ENCODE measurements around the gene TMEM45A.

The TMEM45A gene

DNA sequence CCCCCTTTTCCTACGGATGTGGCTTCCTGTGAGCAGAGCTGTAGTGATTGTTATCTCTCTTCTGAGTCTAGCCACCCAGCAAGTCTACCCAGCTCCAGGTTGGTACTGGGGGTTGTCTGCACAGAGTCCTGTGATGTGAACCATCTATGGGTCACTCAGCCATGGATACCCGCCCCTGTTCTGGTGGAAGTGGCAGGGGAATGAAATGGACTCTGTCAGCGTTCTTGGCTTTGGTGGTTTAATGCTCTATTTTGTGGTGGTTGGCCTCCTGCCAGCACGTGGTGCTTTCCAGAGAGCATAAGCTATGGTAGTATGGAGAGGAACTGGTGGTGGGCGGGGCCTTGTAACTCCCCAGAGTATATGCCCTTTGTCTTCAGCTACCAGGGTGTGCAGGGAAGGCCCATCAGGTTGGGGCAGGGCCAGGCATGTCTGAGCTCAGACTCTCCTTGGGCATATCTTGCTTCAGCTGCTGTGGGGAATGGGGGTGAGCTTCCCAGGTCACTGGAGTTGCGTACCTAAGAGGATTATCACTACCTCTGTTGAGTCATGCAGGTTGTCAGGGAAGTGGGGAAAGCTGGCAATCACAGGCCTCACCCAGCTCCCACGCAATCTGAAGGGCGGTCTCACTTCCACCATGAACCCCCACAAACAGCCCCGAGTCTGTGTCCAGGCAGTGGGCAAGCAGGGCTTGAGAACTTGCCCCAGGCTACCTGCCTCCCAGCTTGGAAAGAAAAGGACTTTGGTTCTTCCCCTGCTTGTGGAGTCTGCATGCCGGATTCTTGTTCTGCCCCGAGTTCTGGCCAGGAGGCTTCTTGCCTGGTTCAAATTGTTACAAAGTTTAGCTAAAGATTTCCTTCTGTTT is 108.0 kb downstream of the TMEM45A start:
- Mint-ChIP-seq H3K36me3 (ENCODE audit: low read depth) (no peaks in the 10 kb centered on the region), H3K9me3 (peaks cover 11% of the 10 kb centered on the region), H3K27me3 (ENCODE audit: low read depth, poor library complexity) (peaks cover 3% of the 10 kb centered on the region), H3K27ac (no peak overlapping the region), H3K4me1 (no peaks in the 10 kb centered on the region), H3K4me3 (no peak overlapping the region)
- no peak for DNase-seq
- TF ChIP-seq CTCF (IDR thresholded peaks at IDR 0.05), result no peak

DNA sequence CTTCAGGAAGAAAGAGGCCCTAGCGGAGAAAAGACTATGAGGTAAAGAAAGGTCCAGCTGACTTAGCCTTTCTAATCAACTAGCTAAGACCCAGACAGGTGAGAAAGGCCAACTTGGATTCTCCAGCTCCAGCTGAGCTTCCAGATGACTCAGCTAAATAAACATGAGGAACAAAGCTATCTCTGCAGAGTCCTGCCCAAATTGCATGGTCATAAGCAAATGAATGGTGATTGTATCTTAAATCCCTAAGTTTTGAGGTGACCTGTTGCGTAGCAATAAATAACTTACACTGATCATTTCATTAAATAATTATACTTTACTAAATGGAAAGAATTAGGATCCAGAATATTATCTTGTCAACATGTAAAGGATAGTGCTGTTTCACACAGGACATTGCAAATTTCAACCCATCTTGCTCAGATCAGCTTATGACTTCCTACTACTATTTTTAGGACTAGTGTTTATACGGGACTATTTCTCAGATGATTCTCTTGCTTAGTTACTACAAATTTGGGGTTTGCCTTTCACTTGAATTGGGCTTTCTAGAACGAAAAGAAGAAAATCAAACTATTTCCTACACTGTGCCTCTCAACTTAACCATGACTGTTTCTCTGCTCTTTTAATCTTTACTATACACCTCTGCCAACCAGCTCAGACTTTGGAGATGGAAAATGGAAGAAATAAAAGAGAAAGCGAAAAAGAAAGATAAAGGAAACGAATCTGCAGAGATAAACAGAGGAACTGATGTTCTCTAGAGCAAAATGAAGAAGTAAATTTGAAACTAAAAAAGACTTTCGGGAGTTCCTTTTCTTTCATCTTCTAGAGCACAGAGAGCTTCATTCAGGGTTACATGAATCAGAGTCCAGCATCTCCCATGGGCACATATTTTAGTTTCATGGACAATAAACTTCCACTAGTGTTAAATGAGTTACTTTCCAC is 110.4 kb downstream of the TMEM45A start:
- Mint-ChIP-seq H3K9me3 (peaks cover 11% of the 10 kb centered on the region), H3K4me3 (no peak overlapping the region), H3K27ac (no peak overlapping the region), H3K4me1 (no peaks in the 10 kb centered on the region), H3K36me3 (ENCODE audit: low read depth) (no peaks in the 10 kb centered on the region), H3K27me3 (ENCODE audit: low read depth, poor library complexity) (peaks cover 3% of the 10 kb centered on the region)
- DNase-seq, result no peak
- TF ChIP-seq CTCF (IDR thresholded peaks at IDR 0.05), result no peak

GRCh38 chr3:100603469-100603868 is 111.0 kb downstream of the TMEM45A start:
- DNase-seq, result no peak
- peaks cover 11% of the 10 kb centered on the region for H3K9me3 Mint-ChIP-seq

DNA sequence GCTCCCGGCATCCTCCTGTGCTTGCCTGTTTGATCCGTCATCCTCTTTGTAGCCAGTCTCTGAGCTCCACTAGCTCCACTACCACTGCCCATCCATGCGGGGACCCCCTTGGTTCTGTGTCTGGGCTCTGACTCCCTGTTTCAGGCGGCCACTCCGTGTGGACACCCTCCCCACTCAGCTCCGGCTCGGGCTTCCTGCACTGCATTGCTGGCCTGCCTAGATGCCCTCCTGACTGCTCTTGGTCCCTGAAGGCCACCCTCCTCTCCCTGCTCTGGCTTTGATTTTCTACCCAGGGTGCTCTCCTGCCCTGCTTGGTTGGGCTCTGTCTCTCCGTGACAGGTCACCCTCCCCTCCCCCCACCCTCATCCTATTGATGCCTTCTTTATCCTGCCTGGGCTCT is 112.9 kb downstream of the TMEM45A start:
- no peak for TF ChIP-seq CTCF (IDR thresholded peaks at IDR 0.05)
- DNase-seq, result no peak
- Mint-ChIP-seq H3K9me3 (peaks cover 11% of the 10 kb centered on the region), H3K4me1 (no peaks in the 10 kb centered on the region), H3K27ac (no peak overlapping the region), H3K27me3 (ENCODE audit: low read depth, poor library complexity) (peaks cover 6% of the 10 kb centered on the region), H3K36me3 (ENCODE audit: low read depth) (no peaks in the 10 kb centered on the region), H3K4me3 (no peak overlapping the region)

More at GRCh38 chr3:100603469-100603868, 111.0 kb downstream of the TMEM45A start:
- Mint-ChIP-seq H3K27me3 (ENCODE audit: low read depth, poor library complexity) (peaks cover 3% of the 10 kb centered on the region), H3K27ac (no peak overlapping the region), H3K4me1 (no peaks in the 10 kb centered on the region), H3K36me3 (ENCODE audit: low read depth) (no peaks in the 10 kb centered on the region), H3K4me3 (no peak overlapping the region)
- TF ChIP-seq CTCF (IDR thresholded peaks at IDR 0.05), result peak; percentile 22

DNA sequence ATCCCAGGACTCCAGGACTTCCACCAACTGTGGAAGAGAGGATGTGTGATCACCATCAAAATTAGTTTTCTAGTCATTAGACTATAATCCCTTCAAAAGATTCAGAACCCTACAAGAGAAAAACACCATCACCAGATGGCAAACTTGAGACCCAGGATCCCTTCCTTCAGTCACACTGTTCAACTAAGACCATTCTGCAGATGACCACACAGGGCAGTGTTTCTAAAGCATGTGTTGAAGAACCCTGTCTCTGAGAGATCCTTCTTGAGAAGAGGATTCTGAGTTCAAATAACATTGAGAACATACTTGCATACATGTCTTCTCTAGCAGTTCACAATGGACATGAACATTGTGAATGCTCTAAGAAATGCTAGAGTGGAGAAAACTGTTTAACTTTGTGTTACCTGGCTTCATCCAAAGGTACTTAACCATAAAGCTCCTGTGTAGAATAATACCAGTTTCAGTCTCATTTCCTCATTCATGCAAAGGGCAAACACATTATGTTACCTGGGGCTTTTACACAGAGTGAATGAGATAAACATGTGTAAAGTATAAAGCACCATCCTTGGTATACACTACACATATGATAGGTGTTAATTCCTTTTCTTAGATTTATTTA is 114.6 kb downstream of the TMEM45A start:
- Mint-ChIP-seq H3K36me3 (ENCODE audit: low read depth) (no peaks in the 10 kb centered on the region), H3K27ac (no peak overlapping the region), H3K9me3 (no peaks in the 10 kb centered on the region), H3K4me1 (no peaks in the 10 kb centered on the region), H3K27me3 (ENCODE audit: low read depth, poor library complexity) (peaks cover 6% of the 10 kb centered on the region), H3K4me3 (no peak overlapping the region)
- TF ChIP-seq CTCF (IDR thresholded peaks at IDR 0.05), result no peak
- DNase-seq, result no peak
